HUDEP-2 (cell line): Measurements from ENCODE around the gene MLN.

Experiments used
- DNase-seq, 76 experiments: peaks; one replicate each; lab custom pipeline; 2025; ENCODE audit not compliant: unreplicated experiment in 76 of 76; lab: John Stamatoyannopoulos, UW

The MLN gene

DNA sequence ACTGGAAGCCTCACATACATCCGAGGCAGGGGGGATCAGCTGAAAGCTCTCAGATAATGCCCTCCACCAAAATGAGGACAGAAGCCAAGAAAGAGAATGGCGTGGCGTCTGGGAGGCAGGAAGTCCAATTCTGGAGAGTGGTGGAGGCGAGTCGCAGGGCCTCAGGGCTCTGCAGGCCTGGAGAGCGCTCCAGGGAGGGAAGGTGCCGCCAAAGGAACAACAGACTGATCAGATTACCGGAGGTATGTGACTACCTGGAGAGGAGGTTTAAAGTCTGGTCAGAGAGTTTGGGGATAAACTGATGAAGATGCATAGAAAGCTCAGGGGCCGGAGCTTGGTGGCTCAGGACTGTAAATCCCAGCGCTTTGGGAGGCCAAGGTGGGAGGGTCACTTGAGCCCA lies 45.9 kb downstream of the MLN start:
- DNase-seq = no peak

DNA sequence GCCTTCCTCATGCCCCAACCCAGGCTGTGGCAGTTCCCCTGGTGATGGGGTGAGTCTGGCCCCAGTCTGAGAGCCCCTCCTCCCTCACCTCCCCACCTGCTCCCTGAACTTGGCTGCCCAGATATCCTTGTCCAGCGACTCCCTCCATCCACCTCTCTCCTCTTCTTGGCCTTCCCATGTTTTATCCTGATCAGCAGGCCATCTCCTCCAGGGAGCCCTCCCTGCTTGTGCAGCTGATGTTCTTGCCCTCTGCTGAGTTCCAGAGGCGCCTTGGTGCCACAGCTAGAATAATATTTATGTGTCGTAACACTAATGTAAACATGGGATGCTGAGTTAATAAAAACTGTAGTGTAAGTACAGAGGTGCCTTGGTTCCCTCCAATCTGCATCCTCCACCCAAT lies 46.7 kb downstream of the MLN start:
- DNase-seq = no peak

DNA sequence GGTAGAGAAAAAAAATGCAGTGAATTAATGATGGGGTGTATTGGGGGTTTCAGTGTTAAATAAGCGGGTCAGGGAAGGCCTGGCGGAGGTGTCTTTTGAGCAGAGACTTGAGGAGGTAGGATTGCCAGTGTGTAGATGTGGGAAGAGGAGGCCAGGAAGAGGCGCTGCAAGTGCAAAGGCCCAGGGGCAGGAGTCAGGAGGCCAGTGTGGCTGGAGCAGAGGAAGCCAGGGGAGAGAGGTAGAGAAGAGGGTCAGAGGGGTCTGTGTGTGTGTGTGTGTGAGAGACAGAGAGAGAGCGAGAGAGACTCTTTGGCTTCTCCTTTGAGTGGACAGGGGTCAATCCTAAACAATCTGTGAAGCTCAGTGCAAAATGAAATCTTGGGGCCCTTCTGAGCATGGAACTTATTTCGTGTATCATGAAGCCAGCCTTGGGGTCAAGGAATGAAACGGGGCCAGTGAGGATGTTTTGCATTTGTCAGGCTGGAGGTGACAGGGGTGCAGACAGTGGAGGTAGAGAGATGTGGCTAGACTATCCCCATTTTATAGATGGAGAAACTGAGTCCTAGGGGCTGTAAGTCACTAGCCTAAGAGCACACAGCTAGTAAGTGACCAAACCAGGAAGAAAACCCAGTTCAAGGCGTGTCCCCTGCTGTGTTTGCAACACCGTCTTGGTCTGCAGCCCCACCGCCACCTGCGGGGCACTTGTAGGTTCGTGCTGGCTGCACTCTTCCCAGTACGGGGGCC lies 47.4 kb downstream of the MLN start:
- no peak for DNase-seq

DNA sequence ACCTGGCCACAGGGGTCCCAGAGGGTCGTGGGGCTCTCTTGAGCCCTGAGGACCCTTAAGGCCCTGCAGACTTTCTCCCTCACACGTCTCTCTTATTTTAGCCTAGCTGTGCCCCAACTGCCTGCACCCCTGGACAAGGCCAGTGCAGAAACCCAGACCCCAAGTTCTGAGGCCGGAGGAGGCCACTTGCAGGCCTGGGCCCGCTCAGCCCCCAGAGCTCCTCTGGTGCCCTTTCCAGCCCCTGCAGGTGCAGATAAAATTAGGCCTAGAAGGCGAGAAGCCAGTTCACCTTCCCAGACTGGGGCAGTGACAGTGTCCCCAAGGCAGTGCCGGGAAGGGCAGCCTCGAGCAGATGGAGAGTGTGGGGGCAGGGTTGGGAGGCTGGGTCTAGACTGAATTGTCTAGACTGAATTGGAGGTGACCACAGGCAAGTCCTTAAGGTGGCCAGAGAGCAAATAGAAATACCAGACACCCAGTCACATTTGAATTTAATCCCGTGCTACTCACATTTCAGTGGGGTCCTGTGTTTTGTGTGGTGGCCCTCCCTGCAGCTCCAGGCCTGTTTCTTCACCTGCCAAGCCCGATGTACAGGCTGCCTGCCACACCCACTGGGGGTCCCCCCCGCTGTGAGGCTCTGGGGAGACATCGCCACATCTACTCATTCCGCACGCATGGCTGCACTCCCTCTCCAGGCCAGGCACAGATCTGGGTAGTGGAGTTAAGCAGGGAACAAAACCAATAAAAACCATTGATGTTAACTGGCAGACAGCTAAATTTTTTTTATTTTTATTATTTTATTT lies 48.5 kb downstream of the MLN start:
- no peak for DNase-seq

DNA sequence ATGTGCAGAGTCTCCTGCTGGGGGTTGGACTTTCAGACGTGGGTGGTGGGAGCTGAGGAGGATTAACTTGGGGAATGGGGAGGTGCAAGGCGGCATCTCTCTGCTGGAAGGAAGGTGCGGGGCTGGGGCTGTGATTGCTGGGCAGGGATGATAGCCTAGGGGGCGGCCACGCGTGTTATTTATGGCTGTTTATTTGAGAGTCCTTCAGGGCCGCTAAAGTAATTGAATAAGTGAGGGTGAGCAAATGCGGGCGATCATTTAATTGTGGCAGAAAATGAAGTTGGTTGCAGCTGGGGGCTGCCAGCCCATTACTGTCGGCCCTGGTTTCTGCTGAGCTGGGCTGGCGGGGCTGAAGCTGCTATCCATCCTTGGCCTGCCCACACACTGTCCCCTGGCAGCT lies 49.6 kb downstream of the MLN start:
- DNase-seq = no peak

DNA sequence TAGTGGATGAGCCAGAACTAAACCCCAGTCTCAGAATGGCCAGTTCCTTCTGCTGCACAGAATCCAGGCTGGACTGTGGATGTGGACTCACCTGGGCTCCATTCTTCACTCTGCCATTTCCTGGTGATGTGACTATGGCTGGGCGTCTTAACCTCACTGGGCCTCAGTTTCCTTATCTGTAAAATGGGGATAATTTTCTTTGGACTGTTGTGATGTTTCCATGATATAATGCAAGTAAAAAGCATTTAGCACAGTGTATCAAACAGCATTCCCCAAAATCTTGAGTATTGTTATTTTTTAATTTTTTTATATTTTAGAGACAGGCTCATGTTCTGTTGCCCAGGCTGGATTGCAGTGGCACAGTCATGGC lies 51.2 kb downstream of the MLN start:
- DNase-seq = no peak

DNA sequence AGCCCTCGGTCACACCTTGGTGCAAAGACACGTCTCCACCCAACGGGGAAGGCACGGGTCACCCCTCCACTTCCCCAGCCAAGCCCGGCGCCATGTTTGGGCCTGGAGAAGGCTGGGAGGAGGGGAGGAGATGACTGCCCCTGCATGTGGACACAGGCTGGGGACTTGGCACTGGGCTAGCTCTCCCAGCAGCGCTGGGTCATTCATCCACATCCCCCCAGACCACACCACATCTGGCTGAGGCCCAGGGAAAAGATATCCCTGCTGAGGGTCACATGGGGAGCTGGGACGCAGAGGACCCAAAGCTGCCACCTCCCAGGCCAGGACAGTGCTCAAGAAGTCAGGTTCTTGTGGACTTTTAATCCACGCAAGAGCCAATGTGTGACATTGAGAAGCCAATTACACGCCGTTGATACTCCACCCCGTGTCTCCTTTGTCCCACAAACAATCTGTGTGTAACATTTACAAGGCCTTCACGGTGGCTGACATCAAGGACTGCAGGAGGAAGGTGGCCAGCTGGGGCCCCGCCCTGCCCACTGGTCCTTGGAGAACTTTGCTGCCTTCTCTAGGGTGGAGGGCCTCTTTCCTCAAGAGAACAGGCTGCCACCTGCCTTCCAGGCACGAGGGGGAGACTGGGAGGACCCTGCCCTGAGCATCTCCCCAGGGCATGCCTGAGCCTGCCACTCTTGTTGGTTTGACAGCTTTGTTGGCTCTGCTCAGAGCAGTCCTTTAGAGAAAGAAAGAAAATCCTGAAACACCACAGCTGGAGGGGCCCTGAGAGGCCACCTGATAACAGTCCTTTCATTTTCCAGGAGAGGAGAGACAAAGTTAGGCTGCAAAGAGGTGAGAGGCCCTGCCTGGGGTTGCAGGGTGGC lies 51.8 kb downstream of the MLN start:
- no peak for DNase-seq

DNA sequence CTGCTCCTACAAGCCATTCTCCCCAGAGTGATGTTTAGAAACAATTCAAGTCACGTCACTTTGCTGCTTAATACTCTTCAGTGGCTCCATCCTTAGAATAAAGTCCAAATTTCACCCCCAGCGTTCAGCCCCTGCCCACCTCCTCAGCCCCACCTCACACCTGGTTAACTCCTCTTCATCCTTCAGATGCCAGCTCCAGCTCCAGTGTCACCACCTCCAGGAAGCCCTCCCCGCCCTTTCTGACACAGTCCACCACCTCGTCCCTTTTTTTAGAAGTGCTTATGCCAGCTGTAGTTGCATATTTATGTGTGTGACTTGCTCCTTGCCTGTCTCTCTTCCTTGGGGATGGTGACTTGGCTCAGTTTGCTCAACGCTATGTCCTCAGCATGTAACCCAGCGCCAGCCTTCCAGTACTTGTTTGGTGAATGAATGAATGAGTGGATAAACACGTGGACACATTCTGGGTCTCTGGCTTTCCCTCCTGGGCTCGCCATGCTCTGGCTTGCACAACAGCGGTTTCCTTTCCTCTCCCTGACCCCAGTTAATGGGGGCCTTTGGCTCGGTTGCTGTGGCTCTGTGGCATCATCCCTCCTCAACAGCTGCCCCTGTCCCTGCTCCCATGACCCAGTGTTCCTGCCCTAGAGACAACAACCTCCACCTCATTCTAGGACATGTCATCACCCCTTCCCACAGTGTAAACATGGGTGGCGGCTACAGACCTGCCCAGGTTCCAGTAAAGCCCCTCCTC lies 53.4 kb downstream of the MLN start:
- no peak for DNase-seq

DNA sequence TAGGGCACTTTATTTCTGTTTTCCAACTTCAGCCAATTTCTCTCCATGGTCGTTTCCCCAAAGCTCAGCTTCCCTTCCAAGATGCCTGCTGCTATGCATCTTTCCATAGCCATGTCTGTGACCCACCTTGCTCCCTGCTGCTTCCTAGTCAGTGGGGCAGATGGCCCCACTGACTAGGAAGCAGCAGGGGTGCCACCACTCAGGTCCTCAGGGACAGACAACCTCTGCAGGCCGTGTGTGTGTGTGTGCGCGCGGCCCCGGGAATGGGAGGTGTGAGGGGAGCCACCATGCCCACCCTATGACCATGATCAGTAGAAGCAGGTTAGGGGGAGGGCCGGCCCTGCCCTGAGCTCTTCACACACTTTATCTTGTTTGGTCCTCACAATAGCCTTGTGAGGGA lies 54.4 kb downstream of the MLN start:
- DNase-seq = no peak

DNA sequence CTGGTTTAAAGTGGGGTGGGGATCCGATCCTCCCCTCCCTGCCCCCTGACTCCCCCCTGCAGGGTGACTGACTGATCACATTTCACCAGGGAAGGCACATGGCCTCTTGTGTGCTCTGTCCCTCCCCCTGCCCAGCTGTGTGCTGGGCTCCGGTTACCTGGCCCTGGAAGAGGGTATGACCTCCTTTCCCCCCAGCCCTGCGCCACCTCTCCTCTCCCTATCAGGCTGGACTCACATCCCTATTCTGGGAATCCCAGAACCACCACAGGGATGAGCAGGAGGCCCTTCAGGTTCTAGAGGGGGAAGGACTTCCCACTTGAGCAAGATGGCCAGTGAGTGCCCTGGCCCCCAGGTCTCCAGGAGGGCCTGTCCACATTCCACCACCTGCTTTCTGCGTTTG lies 55.0 kb downstream of the MLN start:
- no peak for DNase-seq

DNA sequence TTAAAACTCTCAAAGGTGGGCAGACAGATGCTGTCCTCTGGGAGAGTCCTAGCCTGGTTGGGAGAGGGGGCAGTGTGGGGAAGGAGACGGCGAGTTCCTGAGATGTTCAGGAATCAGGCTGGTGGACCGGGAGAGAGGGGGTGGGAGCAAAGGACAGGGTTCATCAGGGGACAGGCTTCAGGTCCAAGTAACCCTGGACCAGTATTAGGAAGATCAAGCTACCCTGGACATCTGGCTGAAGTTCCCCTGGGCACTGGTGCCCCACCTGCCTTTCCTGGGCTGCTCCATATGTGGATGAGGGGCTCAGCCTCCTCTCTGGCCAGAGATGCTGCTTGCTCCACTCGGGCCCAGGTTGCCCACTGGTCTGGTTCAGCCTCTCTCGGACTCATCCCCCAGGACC lies 56.0 kb downstream of the MLN start:
- no peak for DNase-seq

DNA sequence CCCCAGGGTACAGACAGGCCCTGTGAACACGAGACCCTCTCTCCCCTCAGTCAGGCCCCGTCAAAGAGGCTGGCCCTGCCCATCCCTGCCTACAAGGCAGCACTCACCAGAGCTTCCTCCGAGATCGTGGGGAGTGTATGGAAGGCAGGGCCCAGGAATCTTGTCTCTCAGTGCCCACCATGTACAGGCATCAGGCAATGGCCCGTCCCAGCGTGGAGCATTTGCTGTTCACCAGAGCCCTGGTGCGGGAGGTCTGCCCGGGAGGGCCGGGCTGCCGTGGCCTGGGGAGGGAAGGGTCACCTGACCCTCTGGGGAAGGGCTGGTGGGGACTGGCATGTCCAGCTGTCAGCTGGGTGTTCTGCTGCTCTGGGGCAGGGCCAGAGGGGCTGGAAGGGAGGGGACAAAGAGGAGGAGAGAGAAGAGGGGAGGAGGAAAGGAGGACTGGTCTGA lies 57.1 kb downstream of the MLN start, which contains the start of gene IP6K3:
Gene IP6K3, minus strand, starts transcription at position 255 of the 450 bp plus-strand sequence. CDS start 11,429 bp downstream, outside the sequence.
- DNase-seq = no peak

DNA sequence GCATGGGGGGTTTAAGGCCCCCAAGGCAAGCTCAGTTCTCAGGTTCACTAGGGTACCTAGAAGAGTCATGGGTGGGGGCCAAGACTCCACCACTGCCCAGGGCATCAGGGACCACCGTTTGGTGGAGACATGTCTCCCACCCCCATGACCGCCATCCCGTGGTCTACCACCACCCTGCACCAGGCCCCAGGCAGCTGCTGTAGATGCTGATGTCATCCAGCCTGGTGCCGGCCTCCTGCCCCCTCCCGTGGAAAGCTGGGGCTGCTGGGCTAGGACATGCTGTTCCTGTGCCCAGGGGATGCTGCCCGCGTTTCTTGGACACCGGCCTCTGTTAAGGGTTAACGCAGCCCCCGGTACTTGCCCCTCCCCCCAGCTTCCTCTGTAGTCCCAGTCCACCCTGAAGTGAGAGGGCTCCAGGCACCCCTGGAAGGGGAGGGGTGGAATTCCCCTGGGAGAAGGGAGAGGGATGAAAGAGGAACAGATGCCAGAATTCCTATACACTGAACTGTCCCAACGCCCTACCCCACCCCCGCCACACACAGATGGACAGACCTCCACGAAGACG lies 57.7 kb downstream of the MLN start:
- DNase-seq = no peak

DNA sequence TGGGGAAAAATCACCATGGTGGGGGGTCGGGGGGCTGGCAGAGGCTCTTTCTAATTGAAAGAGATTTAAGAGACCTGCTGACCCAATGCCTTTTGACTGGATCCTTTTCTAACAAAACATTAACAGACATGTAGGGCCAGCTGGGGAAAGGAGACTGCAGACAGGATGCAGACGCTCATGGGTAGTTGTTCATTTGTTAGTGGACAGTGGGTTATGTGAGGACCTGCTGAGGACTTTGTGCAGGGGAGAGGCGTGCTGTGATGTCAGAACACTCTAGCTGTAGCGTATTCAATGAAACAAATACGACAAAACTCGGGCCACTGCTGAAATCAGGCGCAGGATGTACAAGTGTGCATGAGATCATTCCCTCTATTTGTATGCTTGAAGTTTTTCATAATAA lies 58.3 kb downstream of the MLN start:
- DNase-seq = no peak

DNA sequence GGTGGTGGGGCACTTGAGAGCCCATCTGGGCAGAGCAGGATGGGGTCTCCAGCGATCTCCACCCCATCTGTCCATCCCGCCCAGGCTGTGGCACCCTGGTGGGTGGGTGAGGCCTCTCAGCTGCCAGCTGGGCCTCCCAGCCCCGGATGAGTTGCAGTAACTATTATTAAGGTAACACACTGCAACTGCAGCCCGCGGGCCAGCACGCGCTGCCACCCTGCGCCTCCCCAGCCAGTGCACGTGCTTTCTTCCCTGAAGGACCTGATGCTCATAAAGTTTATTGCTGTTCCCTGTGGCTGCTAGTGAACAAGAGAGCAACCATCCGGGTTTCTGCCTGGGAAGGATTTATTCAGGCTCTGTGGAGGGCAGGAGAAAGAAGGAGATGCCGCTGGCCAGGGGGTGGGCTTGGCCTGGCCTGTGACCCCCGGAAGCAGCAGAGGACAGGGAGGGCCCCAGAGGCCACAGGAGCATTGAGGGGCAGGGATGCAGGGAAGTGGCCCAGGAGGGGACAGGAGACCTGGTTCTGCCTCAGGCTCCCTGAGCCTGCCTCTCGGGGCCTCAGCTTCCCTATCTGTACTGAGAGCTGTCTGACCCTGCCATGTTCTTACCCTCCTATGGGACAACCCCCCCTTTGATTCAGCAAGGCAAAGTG lies 58.8 kb downstream of the MLN start:
- no peak for DNase-seq
